ENCODE results near the gene EMP2.

- no peak for TF ChIP-seq CTCF (IDR thresholded peaks at IDR 0.05; ENCODE audit: low read depth, low read length)
- no peak for TF ChIP-seq EZH2phosphoT487 (IDR thresholded peaks at IDR 0.05; ENCODE audit: low read depth)
These were observed 4.6 kb upstream of the EMP2 start for GRCh38 chr16:10584981-10585438.

All from OCI-LY3 (cell line).